ENCODE data around the gene ST3GAL4. TPM values are rescaled to one million over a fixed set of nuclear protein-coding genes. Genes with fewer than 3 reads are reported as not detected.
"Not testable (repeated sequence)": the region's sequence is repeated elsewhere in the genome, so short reads cannot be mapped to it uniquely, and the experiment has no call there.

ST3GAL4 gene
- total and polyA plus RNA-seq, 2 of the 8 experiments (the other 6 are each of a cell fraction or from before 2014, with no cell fraction given) = 15.6 to 20.0 TPM

DNA sequence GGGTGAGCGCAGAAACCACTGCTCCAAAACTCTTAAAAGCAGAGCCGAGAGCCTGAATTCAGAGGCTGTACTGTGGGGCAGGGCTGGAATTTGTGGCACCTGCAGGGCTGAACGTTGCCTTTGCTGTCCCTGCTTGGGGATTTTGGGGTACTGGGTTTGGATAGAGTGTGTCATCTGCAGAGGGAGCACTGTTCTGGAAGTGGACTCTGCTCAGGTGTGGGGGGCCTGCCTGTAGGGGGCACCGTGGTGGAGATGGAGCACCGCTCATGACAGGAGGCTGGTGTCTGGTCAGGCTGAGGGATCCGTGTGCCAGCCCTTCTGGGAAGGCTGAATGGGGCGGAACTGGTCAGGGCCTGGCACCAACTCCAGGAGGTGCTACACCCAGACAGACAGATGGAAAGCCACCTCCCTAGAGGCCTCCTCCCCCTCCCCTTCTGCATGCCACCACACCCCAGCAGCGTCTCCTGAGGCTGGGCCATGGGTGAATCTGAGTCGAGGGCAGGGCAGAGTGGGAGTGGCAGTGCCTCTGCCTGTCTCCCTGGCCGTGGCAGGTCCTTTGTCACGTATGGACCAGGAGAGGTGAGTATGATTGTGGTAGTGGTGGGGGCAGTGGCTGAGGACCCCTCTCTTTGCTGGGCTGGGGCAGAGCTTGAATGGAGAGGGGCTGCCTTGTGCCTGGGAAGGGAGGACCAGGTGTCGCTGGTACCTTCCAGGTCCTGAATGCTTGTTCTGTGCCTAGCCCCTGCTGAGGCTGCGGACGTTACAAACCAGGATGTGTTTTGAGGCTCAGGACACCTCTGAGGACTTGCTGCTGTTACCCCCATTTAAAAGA lies 11.6 kb downstream of the ST3GAL4 start:
- not testable (repeated sequence) for H2BK12ac ChIP-seq (ENCODE audit: low read depth, low read length); H3K56ac ChIP-seq (replicated peaks; ENCODE audit: insufficient read length, low read depth, low read length); H3K4me3 ChIP-seq (ENCODE audit: extremely low read depth in 1 of 4, insufficient read depth in 2 of 4, low read depth in 3 of 4, low read length in 4 of 4); H3K27me3 ChIP-seq (replicated peaks in 1 of 4; ENCODE audit: control insufficient read depth in 3 of 4, extremely low read depth in 1 of 4, insufficient read depth in 3 of 4, low read length in 3 of 4); H3K27ac ChIP-seq (ENCODE audit: low read depth, low read length); H2BK20ac ChIP-seq (ENCODE audit: low read length); H2BK15ac ChIP-seq (ENCODE audit: low read length); H3K4ac ChIP-seq (replicated peaks; ENCODE audit: insufficient read length, low read depth, low read length); H3K9ac ChIP-seq (replicated peaks in 1 of 4; ENCODE audit: extremely low read depth in 1 of 4, low read depth in 3 of 4, low read length in 3 of 4); H2BK120ac ChIP-seq (replicated peaks; ENCODE audit: low read depth, low read length); H3K23ac ChIP-seq (ENCODE audit: insufficient read length); FAIRE-seq; H4K5ac ChIP-seq (ENCODE audit: insufficient read length, low read depth, low read length); H4K8ac ChIP-seq (ENCODE audit: extremely low read depth, insufficient read depth, low read length); H3K18ac ChIP-seq (ENCODE audit: extremely low read depth, low read length); H3K9me3 ChIP-seq (ENCODE audit: insufficient read depth in 2 of 2, low read depth in 1 of 2, low read length in 1 of 2); H3K36me3 ChIP-seq (ENCODE audit: control insufficient read depth in 2 of 4, insufficient read depth in 4 of 4, low read length in 3 of 4); H4K20me1 ChIP-seq (replicated peaks in 1 of 2; ENCODE audit: control insufficient read depth in 1 of 2, insufficient read depth in 2 of 2, low read length in 2 of 2); H3K23me2 ChIP-seq (ENCODE audit: low read depth, low read length); H4K91ac ChIP-seq (replicated peaks; ENCODE audit: insufficient read length, low read length); H3K14ac ChIP-seq (ENCODE audit: insufficient read length); H2AFZ ChIP-seq (ENCODE audit: low read length); H3K79me1 ChIP-seq (ENCODE audit: low read depth, low read length)
- WGBS, 2 experiments (ENCODE audit: extremely low coverage in 1 of 2, insufficient coverage in 1 of 2, insufficient read length in 1 of 2, insufficient replicate concordance in 2 of 2, low coverage in 1 of 2, low lambda C conversion rate in 2 of 2, missing lambda C conversion rate in 1 of 2) = 74% methylated on average over 11 of the region's 14 CpGs; no CpG with 5 or more reads in 1 of the 2 experiments
- TF ChIP-seq, protein P1, sequence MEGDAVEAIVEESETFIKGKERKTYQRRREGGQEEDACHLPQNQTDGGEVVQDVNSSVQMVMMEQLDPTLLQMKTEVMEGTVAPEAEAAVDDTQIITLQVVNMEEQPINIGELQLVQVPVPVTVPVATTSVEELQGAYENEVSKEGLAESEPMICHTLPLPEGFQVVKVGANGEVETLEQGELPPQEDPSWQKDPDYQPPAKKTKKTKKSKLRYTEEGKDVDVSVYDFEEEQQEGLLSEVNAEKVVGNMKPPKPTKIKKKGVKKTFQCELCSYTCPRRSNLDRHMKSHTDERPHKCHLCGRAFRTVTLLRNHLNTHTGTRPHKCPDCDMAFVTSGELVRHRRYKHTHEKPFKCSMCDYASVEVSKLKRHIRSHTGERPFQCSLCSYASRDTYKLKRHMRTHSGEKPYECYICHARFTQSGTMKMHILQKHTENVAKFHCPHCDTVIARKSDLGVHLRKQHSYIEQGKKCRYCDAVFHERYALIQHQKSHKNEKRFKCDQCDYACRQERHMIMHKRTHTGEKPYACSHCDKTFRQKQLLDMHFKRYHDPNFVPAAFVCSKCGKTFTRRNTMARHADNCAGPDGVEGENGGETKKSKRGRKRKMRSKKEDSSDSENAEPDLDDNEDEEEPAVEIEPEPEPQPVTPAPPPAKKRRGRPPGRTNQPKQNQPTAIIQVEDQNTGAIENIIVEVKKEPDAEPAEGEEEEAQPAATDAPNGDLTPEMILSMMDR (IDR thresholded peaks at IDR 0.05; ENCODE audit: control extremely low read depth in 1 of 3, insufficient read depth in 1 of 3, low read depth in 1 of 3, low read length in 3 of 3) = peak; percentile 32 to 59 (median 40); a peak in 3 of 4 replicates
- TF ChIP-seq RAD21 (IDR thresholded peaks at IDR 0.05 in 1 of 2, conservative IDR thresholded peaks at IDR 0.05 in 1 of 2; ENCODE audit: low read depth in 2 of 2, low read length in 2 of 2) = peak in 1 of 2 experiments; percentile 19; a peak in 1 of 4 replicates
- peaks cover 0 to 24% (median 6%) of the 10 kb centered on the region in 4 experiments; a peak in 5 of 7 replicates for H3K4me1 ChIP-seq (replicated peaks in 1 of 4; ENCODE audit: control insufficient read depth in 3 of 4, insufficient read depth in 4 of 4, low read length in 3 of 4)
- CTCF ChIA-PET (ENCODE audit: partially characterized antibody) = interaction anchor here (1.0 to 2.4 kb wide), 6 partner anchors 9 to 114 kb away, joined by 3 to 9 read pairs (median 3); partner anchors contain the start of gene ST3GAL4
- peak in 1 of 2 experiments; percentile 68 for DNase-seq (ENCODE audit: low read depth in 1 of 2, low spot score in 2 of 2)
- POLR2A ChIA-PET (ENCODE audit: partially characterized antibody) = interaction anchor here (0.5 to 0.7 kb wide), 2 partner anchors 10 to 85 kb away, joined by 3 read pairs; no protein-coding TSS in a partner anchor
- H3K79me2 ChIP-seq (ENCODE audit: control insufficient read depth in 1 of 2, insufficient read depth in 2 of 2, low read length in 2 of 2) = peaks cover 0 to 13% of the 10 kb centered on the region in 2 experiments; a peak in 2 of 4 replicates
- peak overlapping the region; percentile 75; the same call in 1 of the 2 replicates for H2AK5ac ChIP-seq (ENCODE audit: low read depth, low read length)
- 0 out of 4 replicates have a peak overlapping the region, but pooled peaks of 1 of the 2 experiments have one; percentile 11 for H3K4me2 ChIP-seq (ENCODE audit: insufficient read depth in 1 of 2, low read depth in 2 of 2, low read length in 2 of 2)
- H2BK5ac ChIP-seq (ENCODE audit: low read depth, low read length) = peak overlapping the region; percentile 71; the same call in 1 of the 2 replicates
